IPS-15b (cell line): ENCODE measurements around the gene SLC24A4.
"Not testable (repeated sequence)": the region's sequence is repeated elsewhere in the genome, so short reads cannot be mapped to it uniquely, and the experiment has no call there.

Source experiments
- H3K27me3 ChIP-seq: one replicate; pipeline ENCODE4 v1.6.1; 2013; ENCODE audit warnings: low read length; ENCODE audit not compliant: control insufficient read depth, insufficient read depth
- H3K36me3 ChIP-seq: one replicate; pipeline ENCODE4 v1.6.1; 2013; ENCODE audit warnings: low read length; ENCODE audit not compliant: control insufficient read depth, insufficient read depth
- H3K4me1 ChIP-seq: one replicate; pipeline ENCODE4 v1.6.1; 2013; ENCODE audit warnings: mild to moderate bottlenecking, low read length; ENCODE audit not compliant: control insufficient read depth, insufficient read depth
- H3K4me3 ChIP-seq: one replicate; pipeline ENCODE4 v1.5.1; 2013; ENCODE audit warnings: low read depth, low read length
- H3K9ac ChIP-seq: one replicate; pipeline ENCODE4 v1.6.1; 2013; ENCODE audit warnings: low read depth, mild to moderate bottlenecking, low read length
- H3K9me3 ChIP-seq: one replicate; pipeline ENCODE4 v1.6.1; 2013; ENCODE audit warnings: mild to moderate bottlenecking, low read length; ENCODE audit not compliant: control insufficient read depth, insufficient read depth

Gene SLC24A4

DNA sequence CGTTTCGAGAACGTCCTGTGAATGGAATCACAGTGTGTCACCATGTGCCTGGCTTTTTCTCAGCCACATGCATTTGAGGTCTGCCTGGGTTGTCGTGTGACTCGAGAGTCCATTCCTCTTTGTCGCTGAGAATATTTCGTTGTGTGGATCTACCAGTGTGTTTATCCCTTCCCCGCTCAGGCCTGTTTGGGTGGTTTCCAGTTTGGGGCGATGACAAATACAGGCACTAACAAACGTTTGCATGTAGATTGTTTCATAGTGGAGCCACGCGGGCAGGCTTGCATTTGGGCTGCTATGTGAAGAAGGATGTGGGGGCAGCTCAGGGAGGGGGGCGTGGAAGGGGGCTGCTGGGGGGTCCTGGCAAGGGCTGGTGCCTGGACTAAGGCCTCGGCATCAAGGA, 204.8 kb downstream of the SLC24A4 start:
- Histone ChIP-seq H3K4me3 (no peak overlapping the region), H3K27me3 (no peaks in the 10 kb centered on the region), H3K36me3 (no peaks in the 10 kb centered on the region), H3K4me1 (no peaks in the 10 kb centered on the region), H3K9me3 (no peaks in the 10 kb centered on the region), H3K9ac (no peak overlapping the region)

DNA sequence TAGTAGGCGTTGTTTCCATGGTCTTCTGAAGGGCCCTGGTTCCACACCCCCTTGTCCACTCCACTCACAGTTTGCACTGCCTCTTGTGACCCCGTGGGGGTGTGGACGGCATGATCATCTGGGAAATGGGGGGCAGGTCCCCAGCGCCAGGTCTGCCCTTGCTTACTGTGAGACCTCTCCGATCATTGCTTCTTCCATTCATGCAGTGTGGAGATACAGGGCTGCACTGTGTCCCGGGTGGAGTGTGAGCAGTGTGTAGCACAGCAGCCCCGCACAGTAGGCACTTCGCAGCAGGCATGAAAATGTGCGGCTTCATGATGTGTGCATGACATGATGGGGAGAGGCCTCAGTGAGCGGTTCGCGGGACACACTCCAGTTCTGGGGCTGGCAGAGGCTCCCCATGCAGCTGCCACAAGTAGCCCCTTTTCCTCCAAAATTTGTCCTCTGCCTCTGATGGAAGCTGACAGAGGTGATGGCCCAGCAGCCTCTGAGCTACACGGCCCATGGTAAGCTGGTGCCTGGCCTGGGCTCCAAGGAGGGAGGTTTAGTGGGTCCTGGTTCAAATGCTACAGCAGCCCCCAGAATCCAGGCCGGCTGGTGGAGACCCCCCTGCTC, 205.6 kb downstream of the SLC24A4 start:
- no peaks in the 10 kb centered on the region for H3K9me3 ChIP-seq
- H3K4me1 ChIP-seq: no peaks in the 10 kb centered on the region
- no peak overlapping the region for H3K9ac ChIP-seq
- H3K4me3 ChIP-seq: no peak overlapping the region
- H3K27me3 ChIP-seq: no peaks in the 10 kb centered on the region
- H3K36me3 ChIP-seq: no peaks in the 10 kb centered on the region

DNA sequence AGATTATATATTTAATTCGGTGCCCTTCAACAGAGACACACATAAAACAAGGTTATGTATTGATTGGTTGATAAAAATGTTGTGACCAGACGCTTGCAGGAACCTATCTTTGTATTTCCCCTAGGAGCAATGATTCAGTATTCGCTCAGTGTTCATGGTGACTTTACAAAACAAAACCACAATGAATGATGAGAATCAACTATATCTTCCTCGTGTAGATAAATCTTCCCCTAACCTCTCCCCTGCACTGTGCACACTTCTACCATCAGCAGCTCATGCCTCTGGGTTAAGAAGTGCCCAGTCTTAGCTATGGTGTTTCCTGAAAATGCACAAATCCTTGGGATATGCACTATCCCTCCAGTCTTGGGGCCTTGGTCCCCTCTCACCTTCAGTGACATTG, 206.9 kb downstream of the SLC24A4 start:
- Histone ChIP-seq H3K9ac (no peak overlapping the region), H3K27me3 (no peaks in the 10 kb centered on the region), H3K9me3 (no peaks in the 10 kb centered on the region), H3K4me1 (no peaks in the 10 kb centered on the region), H3K36me3 (no peaks in the 10 kb centered on the region), H3K4me3 (no peak overlapping the region)

DNA sequence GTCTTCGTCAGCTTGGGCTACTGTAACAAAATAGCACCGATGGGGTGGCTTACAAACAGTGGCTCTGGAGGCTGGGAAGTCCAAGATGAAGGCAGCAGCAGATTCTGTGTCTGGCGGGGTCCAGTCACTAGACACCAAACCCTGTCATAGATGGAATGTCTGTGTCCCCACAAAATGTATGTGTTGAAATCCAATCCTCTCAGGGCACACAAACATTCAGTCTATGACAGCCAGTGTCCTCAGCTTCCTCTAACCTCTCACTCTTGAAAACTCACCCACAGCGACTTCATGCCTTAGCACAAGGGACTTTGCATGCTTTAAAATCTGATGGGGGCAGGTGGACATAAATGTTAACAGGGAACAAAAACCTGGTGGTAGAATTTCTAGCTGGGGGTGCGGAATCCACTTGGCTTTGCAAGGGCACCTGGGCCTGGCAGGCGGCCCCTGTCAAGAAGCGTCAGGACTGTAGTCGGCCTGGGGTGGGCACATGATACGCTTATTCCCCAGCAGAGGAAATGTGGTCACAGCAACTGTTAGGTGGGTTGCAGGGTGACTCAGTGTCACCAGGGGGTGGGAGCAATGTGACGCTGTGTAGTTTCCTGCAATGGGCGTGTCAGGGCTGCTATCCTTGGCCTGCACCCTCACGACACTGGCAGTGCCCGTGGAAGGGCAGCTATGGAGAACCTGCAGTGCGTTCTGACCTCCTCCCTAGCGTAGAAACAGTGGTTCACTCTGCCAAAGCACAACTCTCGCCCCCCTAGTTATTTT, 208.3 kb downstream of the SLC24A4 start:
- no peaks in the 10 kb centered on the region for H3K27me3 ChIP-seq
- no peaks in the 10 kb centered on the region for H3K9me3 ChIP-seq
- no peak overlapping the region for H3K4me3 ChIP-seq
- H3K36me3 ChIP-seq: no peaks in the 10 kb centered on the region
- H3K4me1 ChIP-seq: no peaks in the 10 kb centered on the region
- no peak overlapping the region for H3K9ac ChIP-seq

DNA sequence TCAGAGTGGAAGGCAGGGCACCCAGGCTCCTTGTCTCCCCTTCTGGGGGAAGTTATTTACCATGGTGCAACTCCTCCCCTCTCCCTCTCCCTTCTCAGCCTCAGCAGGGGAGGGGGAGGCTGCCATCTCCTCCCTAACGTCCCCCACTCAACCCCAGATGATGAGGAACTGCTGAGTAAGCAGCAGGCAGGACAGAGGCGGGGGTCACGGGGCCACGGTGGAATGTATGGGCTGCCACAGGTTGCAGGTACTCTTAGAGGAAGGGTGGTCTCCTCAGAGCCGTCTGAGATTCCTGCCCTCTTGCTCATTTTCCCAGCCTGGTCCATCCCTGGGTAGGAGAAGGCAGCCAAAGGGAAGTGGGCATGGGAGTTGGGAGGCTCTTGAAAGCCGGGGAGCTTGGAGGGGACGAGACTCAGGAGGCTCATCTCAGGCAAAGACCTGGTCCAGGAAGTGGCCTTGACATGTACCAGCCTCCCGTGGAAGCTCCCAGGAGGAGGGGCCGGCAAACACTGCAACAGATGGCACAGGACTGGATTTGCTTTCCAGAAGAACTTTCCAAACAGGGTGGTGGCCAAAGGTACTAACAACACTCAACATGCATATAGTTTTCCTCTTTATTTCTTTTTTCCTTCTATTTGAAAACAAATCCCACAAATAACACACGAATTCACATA, 209.7 kb downstream of the SLC24A4 start:
- Histone ChIP-seq H3K9me3 (no peaks in the 10 kb centered on the region), H3K9ac (no peak overlapping the region), H3K4me3 (no peak overlapping the region), H3K27me3 (no peaks in the 10 kb centered on the region), H3K4me1 (no peaks in the 10 kb centered on the region), H3K36me3 (no peaks in the 10 kb centered on the region)

DNA sequence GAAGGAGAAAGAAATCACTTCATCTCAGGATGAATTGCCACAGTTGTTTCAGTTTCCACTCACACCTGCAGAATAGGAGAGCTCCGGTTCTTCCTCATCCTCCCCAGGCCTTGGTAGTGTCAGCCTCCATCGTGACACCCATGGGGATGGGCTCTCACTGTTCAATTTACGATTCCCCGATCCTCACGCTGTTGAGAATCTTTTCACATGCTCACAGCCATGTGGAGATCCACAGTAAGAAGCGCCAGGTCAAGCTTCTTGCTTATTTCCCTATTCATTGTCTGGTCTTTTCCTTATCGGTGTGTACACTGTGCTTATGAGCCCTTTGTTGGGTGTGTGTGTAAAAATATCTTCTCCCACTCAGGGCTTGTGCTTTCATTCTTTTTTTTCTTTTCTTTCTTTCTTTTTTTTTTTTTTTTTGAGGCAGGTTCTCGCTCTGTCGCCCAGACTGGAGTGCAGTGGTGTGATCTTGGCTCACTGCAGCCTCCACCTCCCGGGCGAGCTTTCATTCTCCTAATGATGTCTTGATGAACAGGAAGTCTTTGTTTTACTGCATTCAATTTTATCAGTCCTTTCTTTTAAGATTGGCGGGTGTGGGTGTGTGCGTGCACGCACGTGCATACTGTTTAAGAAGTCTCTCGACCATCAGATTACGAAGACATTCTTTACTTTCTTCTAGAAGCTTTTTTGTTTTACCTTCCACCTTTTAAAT, 212.1 kb downstream of the SLC24A4 start:
- Histone ChIP-seq H3K9me3 (no peaks in the 10 kb centered on the region), H3K4me1 (no peaks in the 10 kb centered on the region), H3K27me3 (no peaks in the 10 kb centered on the region), H3K36me3 (no peaks in the 10 kb centered on the region), H3K4me3 (no peak overlapping the region), H3K9ac (no peak overlapping the region)

DNA sequence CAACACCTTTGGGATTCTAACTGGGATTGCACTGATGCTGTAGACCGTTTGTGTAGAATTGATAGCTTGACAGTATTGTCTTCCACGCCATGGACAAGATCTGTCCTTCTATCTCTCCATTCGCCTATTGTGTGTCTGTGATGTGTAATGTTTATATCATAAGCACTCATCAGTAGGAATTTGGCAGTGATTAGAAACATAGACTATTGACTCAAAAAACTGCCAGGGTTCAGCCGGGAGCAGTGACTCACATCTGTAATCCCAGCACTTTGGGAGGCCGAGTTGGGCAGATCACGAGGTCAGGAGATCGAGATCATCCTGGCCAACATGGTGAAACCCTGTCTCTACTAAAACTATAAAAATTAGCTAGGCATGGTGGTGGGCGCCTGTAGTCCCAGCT, 213.3 kb downstream of the SLC24A4 start:
- not testable (repeated sequence) for H3K4me1 ChIP-seq, H3K36me3 ChIP-seq, H3K27me3 ChIP-seq, H3K9ac ChIP-seq, H3K9me3 ChIP-seq, H3K4me3 ChIP-seq

DNA sequence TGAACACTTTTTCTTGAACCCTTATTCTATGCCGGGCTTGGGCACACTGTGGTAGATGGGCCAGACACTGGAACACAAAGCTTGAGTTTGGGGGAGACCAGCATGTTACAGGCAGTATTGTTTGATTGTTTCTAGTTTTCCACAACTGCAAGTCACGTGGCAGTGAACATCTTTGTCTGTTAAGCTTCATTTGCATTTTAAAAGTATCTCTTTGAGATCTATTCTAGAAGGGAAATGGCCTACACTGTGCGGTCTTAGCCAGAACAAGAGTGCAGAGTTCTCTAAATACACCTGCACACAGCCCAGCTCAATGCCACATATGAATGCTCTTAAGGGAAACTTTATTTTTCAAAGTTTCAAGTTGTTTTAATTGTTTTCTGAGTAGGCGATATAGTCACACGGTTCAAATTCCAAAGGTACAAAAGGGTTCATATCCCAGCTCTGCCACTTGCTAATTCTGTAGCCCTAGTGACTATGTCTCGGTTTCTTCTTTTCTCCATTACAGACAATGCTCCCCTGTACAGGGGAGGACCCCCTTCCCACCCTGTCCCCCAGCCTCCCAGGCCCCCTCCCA, 215.5 kb downstream of the SLC24A4 start:
- Histone ChIP-seq H3K9ac (no peak overlapping the region), H3K9me3 (no peaks in the 10 kb centered on the region), H3K4me3 (no peak overlapping the region), H3K27me3 (no peaks in the 10 kb centered on the region), H3K36me3 (no peaks in the 10 kb centered on the region), H3K4me1 (no peaks in the 10 kb centered on the region)

DNA sequence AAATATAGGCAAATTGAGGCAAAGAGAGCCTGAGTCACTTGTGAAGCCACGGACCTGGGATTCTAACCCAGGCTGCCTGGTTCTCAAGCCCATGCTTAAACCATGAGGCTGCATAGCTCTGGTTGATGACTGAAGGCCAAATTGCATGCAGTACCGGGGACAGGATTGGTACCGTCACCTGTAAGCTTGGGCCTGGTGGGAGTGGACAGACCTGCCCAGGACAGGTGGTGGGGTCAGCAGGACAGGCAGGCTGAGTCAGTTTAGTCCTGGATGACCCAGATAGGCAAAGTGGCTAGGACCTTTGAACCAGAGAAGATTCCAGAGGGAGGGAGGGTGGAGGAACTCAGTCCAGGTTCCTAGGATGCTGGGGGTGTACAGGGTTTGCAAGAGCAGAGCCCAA, 216.5 kb downstream of the SLC24A4 start:
- no peaks in the 10 kb centered on the region for H3K36me3 ChIP-seq
- no peak overlapping the region for H3K4me3 ChIP-seq
- H3K9ac ChIP-seq: no peak overlapping the region

DNA sequence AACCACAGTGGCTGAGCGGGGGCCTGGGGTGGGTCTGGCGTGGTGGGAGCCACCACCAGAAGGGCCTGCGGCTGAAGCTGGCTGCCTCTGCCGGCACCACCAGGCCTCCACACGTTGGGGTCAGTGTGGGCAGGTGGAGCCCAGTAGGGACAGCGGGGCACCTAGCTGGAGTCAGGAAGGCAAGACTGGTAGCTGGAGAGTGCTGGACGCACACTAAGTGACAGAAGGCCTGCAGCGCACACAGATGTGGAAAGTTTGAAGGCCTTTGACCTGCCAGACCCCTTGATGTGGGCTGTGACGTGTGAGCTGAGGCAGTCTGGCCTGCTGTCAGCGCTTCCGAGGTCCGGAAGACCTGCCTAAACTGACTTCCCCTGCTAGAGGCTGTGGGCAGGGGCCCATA, 216.9 kb downstream of the SLC24A4 start:
- H3K36me3 ChIP-seq: no peaks in the 10 kb centered on the region
- no peaks in the 10 kb centered on the region for H3K4me1 ChIP-seq
- no peaks in the 10 kb centered on the region for H3K9me3 ChIP-seq
- no peaks in the 10 kb centered on the region for H3K27me3 ChIP-seq
- no peak overlapping the region for H3K9ac ChIP-seq
- no peak overlapping the region for H3K4me3 ChIP-seq

More for the DNA sequence above, 216.5 kb downstream of the SLC24A4 start:
- no peaks in the 10 kb centered on the region for H3K9me3 ChIP-seq
- H3K4me1 ChIP-seq: no peaks in the 10 kb centered on the region
- H3K27me3 ChIP-seq: no peaks in the 10 kb centered on the region

DNA sequence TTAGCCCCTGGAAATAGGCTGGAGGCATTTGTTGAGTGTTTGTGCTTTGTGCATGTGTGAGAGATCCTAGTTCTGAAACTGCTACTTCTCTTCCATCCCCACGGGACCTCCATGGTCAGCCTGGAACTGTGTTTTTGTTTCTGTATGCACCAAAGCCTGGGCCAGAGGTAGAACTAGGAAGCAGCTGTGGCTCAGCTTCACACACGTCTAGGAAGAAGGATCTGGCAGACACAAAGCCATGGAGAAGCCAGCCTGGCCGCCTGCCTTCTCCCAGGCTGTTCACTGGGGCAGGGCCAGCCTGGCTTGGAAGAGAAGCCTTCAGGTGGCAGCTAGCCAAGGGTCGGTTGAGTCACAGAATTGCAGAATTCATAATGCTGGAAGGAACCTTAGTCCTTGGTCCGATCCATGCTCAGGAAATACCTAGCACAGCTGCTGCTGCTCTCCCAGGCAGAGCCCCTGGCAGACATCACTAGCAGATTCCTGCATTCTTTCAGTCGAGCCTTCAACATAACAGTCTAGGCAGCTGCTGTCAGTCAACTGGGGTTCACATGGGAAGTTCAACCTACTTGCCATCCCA, 217.6 kb downstream of the SLC24A4 start:
- Histone ChIP-seq H3K27me3 (no peaks in the 10 kb centered on the region), H3K9me3 (no peaks in the 10 kb centered on the region), H3K4me3 (no peak overlapping the region), H3K36me3 (no peaks in the 10 kb centered on the region), H3K9ac (no peak overlapping the region), H3K4me1 (no peaks in the 10 kb centered on the region)
